Activated CD4-positive, CD25-positive, alpha-beta regulatory T cell treated with anti-CD3 and anti-CD28 coated beads, Interleukin-2, amount 50 U/mL, for 16 hours (primary cell): Measurements from ENCODE around the gene MTURN.
"Not testable (repeated sequence)": the region's sequence is repeated elsewhere in the genome, so short reads cannot be mapped to it uniquely, and the experiment has no call there.

Experiments
- DNase-seq: peaks from one replicate; pipeline ENCODE4 v3.0.0-alpha.2; 2020; ENCODE audit warnings: low read depth, low spot score

The MTURN gene

DNA sequence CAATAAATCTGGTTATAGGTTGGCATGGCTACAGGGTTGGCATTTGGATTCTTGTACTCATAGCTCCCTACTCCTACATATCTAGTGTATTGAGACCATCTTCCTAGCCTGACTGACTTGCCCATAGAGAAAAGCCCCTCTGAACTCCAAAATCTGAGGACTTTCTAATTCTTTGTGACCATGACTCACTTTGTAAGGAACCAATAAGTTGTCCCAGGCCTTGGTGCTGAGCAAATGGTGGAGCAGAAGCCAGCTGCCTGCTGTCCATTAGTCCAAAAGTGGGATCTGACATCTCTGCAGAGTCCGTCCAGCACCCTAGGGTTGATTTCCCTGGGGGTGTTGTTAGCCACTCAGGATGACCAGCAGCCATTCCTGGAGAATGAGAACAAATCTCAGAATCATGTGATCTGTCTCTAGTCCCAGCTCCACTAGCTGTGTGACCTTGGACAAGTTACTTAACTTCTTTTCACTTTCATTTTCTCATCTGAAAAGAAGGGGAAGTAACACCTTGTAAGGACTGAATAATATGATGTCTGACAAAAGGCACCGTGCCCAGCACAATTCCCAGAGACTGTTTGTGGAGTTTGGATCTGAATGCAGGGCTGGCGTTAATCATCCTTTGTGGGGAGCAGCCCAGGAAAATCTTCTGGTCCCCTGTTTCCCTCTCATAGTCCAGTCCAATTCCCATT is 44.1 kb downstream of the MTURN start:
- no peak for DNase-seq

DNA sequence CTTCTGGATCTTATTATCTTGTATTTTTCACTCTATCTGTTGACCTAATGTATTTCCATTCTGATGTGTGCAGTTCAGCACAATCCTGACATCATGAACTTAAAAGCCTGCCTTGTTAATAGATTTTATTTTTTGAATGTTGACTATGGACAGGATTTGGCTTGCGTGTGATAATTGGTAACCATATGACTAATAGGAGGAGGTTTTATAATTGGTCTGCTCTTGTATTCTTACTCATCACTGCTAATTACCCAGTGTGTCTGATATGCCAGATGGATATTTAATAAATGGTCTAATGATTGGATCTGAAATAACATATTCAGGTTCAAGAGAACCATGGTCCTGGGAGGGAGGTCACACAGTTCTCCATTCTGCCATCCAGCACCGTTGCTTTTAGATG is 45.9 kb downstream of the MTURN start:
- no peak for DNase-seq

DNA sequence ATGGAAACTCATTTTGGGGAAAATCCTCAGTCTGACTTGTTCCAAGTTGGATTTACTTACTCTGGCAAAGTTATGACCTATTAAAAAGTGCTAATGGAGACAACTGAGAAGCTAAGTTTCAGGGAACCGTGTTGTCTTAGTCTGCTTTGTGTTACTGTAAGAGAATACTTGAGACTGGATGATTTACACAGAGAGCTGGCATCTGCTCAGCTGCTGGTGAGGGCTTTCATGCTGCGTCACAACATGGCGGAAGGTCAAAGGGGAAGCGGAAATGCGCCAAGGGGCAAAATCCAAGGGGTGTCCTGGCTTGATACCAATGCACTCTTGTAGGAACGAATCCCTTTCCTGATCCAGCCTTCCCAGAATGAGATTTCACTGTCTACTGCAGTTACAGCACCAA is 46.4 kb downstream of the MTURN start:
- no peak for DNase-seq

DNA sequence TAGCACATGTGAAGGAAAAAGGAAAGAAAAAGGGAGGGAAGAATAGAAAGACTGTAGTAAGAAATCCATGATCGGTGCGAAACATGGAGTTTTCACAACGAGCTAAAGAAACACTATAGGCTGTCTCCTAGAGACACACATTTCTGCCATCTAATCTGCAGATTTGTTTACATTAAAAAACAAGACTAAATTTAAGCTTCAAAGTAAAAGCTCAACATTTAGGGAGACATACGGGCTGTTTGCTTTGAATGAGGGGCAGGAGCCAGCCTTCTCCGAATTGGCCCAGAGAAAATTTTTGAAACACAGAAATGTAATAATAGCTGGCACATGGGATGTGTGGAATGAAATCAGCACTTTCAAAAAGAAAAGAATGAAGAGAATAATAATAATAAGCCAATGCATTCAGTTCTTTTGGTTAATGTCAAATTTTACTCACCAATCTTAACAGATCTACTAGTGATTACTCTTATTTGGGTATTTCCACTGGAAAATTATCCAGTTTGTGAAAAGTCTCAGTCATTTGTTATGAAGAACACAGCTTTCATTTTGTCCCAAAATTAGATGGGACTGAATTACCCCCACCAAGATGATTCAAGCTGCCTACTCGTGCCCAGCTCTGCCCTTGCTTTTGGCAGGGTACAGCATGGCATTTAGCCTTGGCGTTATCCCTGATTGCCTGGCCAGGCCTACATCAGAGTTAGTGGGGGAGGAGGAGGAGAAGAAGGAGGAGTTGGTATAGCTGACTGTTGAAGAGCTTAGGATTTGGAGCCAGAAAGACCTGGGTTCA is 47.1 kb downstream of the MTURN start:
- DNase-seq: no peak

DNA sequence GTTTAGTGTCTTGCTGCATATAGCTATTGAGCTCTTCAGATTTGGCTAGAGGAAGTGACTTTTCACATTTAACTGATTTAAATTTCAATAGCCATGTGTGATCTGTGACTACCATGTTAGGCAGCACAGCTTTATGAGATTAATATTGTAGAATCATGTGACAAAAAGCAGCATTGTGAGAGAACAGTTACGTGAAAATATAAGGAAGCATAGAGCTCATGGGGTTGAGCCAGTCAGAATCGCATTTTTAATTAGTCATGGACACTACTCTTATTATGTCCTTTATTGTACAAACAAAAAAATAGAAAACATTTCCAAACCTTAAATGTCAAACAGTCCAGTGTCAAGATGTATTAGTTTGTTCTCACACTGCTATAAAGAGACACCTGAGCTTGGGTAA is 48.0 kb downstream of the MTURN start:
- DNase-seq: no peak

DNA sequence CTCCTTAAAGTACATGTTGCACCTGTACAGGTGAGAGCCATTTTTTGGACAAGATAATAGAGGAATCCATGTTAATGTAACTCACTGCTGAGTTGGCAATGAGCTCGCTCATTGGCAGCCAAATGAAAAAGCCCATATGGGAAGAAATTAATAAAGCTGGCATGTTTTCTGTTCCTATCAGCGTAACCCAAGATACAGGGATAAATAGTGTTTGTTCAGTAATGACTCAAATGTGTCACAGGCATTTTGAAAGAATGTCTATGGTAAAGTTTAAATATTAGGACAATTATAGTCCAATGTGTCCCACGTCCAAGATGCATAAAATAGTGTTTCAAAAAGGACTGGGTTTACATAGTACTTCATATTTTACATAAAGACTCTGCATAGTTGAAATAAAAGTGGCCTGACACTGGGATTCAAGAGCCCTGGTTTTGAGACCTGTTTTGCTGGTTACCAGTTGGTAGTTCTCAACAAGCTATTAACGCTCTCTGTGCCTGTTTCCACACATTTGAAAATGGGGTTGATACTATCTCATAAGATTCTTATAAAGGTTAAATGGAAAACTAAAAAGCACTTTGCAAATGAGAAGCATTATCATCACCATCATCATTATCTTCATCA is 49.1 kb downstream of the MTURN start:
- DNase-seq: no peak

DNA sequence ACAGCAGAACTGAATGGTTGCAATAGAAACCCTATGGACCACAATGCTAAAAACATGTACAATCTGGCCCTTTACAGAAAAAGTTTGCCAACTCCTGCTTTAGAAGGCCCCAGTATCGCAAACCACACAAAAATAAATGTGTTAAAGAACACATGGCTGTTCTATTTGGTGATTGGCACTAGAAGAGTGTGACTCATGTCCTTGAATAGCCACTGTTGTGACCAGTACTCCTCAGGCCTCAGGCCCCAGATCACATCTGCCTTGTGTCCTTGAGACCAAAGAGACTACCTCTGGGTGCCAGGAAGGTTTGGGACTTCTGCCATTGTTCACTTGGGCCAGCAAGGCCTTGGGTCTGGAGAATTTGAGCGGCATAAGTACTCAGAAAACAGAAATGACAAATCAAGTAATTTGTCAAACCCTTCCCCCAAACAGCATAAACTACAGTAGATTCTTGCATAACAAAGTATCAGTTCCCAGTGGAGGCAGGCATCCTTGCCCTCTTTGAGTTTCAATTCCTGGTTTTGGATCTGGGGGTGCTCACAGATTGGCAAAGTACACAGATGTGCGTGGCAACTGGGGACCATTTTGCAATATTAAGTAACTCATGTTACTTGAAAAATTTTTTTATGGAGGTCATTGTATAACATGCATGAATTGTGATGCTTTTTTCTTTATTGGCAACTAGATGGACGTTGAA is 50.2 kb downstream of the MTURN start:
- DNase-seq: no peak

DNA sequence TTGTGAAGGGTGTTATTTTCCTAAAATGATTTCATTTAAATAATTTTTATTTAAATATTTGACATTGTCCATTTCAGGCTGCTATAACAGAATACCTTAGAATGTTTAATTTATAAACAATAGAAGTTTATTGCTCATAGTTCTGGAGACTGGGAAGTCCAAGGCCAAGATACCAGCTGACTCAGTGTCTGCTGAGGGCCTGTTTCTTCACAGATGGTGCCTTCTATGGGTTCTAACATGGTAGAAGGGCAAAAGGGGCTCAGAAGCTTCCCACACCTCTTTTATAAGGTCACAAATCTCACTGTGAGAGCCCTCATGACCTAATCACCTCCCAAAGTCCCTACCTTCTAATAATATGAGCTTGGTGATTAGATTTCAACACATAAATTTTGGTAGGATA is 50.7 kb downstream of the MTURN start:
- no peak for DNase-seq

DNA sequence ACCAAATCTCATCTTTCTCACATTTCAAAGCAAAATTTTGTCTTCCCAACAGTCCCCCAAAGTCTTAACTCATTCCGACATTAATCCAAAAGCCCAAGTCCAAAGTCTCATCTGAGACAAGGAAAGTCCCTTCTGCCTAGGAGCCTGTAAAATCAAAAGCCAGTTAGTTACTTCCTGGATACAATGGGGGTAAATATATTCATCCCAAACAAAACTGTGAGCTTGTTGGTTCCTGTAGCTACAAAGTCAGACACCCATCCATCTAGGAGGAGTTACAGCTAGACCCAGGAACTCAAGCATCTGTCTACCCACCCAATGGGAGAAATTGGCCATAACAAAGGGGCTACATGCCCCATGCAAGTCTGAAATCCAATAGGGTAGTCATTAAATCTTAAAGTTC is 51.9 kb downstream of the MTURN start:
- DNase-seq: no peak

DNA sequence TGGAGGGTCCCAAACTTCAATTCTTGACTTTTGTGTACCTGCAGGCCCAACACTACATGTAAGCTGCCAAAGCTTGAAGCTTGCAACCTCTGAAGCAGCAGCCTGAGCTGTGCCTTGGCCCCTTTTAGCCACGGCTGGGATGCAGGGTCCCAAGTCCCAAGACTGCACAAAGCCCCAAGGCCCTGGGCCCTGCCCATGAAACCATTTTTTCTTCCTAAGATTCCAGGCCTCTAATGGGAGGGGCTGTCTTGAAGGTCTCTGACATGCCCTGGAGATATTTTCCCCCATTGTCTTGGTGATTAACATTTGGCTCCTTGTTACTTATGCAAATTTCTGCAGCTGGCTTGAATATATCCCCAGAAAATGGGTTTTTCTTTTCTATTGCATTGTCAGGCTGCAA is 52.7 kb downstream of the MTURN start:
- DNase-seq: no peak

DNA sequence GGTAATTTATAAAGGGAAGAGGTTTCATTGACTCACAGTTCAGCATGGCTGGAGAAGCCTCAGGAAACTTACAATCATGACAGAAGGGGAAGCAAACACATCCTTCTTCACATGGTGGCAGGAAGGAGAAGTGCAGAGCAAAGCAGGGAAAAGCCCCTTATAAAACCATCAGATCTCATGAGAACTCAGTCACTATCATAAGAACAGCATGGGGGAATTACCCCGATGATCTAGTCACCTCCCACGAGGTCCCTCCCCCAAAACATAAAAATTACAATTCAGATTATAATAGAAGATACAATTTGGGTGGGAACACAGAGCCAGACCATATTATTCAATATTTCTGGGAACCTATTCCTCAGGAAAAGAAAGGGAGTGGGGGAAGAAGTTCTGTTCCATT is 53.6 kb downstream of the MTURN start:
- not testable (repeated sequence) for DNase-seq

DNA sequence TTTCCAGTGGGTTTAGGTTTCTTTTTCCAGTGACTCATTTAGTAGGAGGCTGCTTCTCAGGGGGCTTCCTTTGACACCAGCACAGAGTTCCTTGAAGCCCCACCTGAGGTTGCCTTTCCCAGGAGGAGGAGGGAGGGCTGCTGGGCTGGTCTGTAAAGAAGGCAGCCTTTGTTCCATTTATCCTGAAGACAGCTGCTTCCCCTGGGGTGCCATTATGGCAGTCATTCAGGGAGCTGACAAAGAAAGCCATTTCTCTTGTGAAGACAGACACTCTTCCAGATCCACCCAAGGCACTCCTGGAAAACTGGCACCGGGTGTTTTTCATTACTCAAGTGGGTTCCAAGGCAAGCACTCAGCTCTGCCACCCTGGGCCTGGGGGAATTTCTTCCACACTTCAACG is 54.0 kb downstream of the MTURN start:
- DNase-seq: no peak

DNA sequence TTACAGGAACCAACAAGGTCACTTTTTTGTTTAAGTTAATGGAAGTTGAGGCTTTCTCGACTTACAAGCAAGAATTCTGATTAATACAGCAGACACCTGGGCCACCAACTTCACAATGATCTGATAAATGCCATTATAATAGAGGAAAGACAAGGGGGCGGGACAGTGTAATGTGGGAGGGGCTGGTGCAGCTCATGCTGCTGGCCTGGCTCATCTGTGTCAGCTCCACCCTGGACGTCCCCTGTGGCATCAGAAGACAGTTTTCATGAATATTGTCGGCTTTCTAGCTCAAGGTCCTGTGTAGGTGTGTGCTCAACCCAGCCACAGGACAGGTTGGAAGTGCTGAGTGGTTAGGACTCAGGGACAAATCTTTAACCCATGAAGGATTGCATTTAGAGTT is 57.0 kb downstream of the MTURN start:
- DNase-seq: no peak

DNA sequence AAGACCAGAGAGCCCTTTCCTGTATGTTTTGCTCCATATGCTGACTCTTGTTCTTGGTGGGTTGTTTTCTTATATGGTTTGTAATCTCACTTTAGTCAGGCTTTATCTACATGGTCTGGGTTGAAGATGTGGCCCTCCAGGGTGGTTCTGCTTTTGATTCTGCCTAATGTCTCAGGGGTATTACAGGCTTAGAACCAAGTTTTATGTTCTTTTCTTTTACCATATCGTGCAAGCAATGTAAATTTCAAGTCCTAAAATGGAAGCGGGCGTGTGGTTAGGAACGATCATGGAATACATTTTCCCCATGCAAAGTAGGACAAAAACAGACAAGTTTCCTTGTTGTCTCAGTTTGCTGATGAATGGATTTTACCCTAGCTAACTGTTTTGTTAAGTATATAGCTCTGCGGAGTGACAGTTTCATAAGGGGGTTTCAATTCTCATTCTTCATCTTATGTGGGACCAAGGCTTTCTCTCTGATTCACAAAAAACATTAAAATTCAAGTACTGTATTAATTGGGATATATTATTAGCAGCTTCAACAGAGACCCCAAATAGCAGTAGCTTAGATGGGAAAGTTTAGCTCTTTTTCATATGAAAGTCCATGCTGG is 58.7 kb downstream of the MTURN start:
- no peak for DNase-seq

DNA sequence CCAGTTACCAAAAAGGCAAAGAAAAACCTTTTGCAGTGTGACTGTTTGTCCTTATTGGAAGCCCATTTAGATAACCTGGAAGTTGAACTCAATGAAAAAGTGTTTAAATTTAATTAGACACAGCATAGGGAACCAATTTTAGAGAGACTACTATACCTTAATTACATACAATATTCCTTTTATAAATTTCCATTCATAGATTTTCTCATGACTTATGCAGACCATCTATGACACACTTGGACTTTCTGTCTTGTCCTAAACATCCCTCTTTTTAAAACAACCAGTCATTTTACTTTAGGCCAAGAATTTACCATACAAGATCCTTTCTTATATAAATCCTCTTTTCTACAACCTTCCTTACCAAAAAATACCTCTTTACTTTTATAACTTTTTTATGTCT is 61.6 kb downstream of the MTURN start:
- no peak for DNase-seq

DNA sequence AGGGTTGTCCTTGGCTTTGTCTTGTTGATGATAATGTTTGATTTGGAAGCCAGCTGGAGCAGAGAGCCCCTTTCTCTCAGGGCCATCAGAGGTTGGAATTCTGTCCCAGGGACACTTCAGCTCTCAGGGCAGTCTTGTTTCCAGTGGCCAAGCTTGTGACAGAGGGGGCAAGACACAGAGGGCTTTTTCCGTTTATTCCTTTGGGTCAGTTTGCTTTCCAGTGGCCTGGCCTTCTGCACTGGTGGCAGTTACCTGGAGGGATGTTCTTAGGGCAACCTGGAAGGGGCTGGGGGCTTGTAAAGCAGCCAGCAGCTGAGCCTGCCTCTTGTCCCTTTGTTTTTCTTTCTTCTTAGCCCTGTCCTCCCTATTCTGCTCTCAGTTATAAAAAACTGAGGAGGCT is 62.7 kb downstream of the MTURN start:
- DNase-seq: no peak

DNA sequence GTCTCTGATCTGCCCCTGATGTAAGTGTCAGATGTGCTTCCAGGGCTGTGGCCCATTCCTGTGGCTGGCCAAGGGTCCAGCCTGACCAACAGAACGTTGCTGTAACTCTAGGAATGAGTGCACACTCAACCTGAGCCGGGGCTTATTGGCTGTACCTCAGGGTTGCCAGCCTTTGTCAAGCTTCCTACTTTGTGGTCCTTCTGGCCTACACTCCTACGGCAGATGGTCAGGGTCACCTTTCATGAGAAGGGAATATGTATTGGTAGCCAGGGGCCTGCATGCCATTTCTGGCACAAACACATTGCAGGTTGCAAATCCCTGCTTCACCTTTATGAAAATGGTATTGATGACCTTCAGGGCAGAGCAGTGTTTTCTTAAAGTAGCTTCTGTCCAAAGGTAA is 64.5 kb downstream of the MTURN start:
- no peak for DNase-seq

DNA sequence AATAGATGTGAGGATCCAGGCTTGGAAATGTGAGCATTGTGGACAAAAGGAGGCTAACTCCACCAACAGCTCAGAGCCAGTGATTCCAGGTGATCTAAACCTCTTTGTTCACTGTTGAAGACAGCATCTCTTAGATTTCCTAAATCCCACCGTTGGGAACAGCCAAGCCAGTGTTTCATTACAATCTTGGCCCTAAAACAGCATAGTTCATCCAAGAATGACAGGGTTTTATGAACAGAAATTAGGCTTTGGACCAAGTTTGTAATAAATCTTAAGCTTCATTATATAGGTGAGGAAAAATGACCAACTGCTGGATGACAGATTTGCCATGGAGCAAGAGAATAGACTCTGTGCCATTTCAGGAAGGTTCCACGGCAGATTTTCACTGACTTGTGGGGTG is 65.8 kb downstream of the MTURN start:
- DNase-seq: no peak

DNA sequence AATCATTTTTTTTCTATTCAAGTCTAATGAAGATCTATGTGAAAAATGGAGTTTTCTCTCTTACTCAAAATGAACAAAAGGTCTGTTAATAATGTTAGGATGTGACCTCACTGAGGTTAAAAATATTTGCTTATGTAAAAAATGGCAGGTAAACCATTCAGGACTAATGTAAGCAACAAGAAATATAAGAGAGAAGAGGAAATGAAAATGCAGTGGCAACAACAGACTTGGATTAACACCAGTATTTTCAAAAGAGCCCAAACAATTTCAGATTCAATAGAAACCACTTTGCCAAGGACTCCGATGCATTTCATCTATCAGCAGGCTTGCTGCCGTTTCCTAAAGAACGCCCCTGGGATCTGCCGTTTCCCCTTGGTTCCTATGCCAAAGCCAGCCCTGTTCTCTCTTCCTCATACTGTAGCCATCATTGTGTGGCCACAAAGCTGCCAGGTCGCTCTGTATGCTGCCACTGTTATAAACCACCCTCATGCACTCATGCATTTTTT is 66.4 kb downstream of the MTURN start:
- DNase-seq: no peak

DNA sequence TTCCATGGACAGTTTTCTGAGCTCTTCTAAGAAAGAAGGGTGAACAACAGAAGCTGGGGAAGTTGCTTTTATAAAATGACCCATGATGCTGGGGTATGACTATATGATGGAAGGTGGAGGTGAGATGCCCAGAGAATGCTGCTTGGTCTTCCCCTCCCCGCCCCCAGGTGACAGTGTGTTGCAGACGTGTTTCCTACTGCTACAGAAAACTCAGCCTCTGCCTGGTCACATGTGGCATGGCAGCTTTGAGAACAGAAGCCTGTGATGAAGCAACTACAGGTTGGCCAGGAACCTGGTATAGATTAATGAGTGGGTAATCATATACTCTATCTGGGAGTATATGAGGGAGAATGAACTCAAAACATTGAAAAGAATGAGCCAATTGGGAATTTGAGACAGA is 67.1 kb downstream of the MTURN start:
- DNase-seq: no peak

DNA sequence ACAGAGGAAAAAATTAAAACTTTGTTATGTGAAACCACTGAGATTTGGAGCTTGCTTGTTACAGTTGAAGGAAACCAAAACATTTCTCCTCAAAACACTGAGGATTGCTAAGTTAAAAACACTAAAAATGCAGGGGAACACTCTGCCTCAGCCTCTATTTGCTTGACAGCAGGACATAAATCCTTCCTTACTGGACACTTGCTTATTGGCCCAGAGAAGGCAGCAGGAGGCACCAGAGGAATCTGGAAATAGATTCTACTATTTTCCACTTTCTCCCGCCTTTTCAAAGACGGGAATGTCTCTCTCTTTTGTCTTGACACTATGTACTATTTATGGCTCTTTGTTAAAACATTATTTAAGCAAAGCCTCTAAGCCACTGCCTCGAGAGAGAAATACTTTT is 67.9 kb downstream of the MTURN start:
- DNase-seq: no peak

DNA sequence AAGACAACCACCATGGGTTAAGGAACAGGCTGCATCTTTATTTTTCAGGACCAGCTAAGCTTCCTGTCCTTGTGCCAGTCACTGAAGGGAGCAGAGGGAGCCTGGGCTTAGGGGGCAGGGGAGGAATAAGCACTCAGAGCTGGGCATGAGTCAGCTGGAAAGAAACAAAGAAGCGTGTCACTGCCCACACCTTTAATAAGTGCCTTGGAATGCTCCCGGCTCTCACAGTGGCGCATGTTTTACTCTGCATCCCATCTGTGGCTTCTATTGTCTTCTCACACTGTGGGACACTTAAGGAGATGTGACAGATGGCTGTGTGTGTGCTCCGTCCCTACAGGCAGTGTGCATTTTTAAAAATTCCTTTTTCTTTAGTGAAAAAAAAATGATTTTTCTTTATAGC is 71.7 kb downstream of the MTURN start:
- DNase-seq: no peak
